Measurements from ENCODE around the gene PARP15. TPM values are rescaled to one million over a fixed set of nuclear protein-coding genes. Genes with fewer than 3 reads are reported as not detected.

PARP15 gene
- total RNA-seq, 1 experiment from 2014 or later: 0.12 TPM

GRCh38 chr3:122587572-122587971 lies 10.1 kb downstream of the PARP15 start:
- POLR2A ChIA-PET: no interaction called here
- intact Hi-C loops (cut with micrococcal nuclease): no loop called here
- RAD21 ChIA-PET (ENCODE audit: low non-redundant PET in 1 of 2, low total read pairs in 2 of 2, uncharacterized antibody in 2 of 2, unreplicated experiment in 2 of 2): no interaction called here
- no peak overlapping the region for H3K27ac ChIP-seq (ENCODE audit: low read depth, low read length)
- H3K9ac ChIP-seq (ENCODE audit: low read length): no peak overlapping the region
- TF ChIP-seq, protein P1, sequence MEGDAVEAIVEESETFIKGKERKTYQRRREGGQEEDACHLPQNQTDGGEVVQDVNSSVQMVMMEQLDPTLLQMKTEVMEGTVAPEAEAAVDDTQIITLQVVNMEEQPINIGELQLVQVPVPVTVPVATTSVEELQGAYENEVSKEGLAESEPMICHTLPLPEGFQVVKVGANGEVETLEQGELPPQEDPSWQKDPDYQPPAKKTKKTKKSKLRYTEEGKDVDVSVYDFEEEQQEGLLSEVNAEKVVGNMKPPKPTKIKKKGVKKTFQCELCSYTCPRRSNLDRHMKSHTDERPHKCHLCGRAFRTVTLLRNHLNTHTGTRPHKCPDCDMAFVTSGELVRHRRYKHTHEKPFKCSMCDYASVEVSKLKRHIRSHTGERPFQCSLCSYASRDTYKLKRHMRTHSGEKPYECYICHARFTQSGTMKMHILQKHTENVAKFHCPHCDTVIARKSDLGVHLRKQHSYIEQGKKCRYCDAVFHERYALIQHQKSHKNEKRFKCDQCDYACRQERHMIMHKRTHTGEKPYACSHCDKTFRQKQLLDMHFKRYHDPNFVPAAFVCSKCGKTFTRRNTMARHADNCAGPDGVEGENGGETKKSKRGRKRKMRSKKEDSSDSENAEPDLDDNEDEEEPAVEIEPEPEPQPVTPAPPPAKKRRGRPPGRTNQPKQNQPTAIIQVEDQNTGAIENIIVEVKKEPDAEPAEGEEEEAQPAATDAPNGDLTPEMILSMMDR (IDR thresholded peaks at IDR 0.05 in 2 of 3, conservative IDR thresholded peaks at IDR 0.05 in 1 of 3; ENCODE audit: borderline replicate concordance in 1 of 3, insufficient read depth in 1 of 3, low read depth in 2 of 3, low read length in 2 of 3): no peak
- TF ChIP-seq SP1 (IDR thresholded peaks at IDR 0.05; ENCODE audit: low read depth) (no peak), SRF (IDR thresholded peaks at IDR 0.05; ENCODE audit: low read depth) (no peak), ZBTB33 (IDR thresholded peaks at IDR 0.05; ENCODE audit: extremely low read depth, insufficient replicate concordance, low read length) (no peak), JUND (IDR thresholded peaks at IDR 0.05) (no peak), FOSL1 (IDR thresholded peaks at IDR 0.05; ENCODE audit: low read depth) (no peak)
- TF ChIP-seq, protein P2, sequence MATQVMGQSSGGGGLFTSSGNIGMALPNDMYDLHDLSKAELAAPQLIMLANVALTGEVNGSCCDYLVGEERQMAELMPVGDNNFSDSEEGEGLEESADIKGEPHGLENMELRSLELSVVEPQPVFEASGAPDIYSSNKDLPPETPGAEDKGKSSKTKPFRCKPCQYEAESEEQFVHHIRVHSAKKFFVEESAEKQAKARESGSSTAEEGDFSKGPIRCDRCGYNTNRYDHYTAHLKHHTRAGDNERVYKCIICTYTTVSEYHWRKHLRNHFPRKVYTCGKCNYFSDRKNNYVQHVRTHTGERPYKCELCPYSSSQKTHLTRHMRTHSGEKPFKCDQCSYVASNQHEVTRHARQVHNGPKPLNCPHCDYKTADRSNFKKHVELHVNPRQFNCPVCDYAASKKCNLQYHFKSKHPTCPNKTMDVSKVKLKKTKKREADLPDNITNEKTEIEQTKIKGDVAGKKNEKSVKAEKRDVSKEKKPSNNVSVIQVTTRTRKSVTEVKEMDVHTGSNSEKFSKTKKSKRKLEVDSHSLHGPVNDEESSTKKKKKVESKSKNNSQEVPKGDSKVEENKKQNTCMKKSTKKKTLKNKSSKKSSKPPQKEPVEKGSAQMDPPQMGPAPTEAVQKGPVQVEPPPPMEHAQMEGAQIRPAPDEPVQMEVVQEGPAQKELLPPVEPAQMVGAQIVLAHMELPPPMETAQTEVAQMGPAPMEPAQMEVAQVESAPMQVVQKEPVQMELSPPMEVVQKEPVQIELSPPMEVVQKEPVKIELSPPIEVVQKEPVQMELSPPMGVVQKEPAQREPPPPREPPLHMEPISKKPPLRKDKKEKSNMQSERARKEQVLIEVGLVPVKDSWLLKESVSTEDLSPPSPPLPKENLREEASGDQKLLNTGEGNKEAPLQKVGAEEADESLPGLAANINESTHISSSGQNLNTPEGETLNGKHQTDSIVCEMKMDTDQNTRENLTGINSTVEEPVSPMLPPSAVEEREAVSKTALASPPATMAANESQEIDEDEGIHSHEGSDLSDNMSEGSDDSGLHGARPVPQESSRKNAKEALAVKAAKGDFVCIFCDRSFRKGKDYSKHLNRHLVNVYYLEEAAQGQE (IDR thresholded peaks at IDR 0.05; ENCODE audit: low read depth): no peak
- H3K4me2 ChIP-seq (ENCODE audit: low read length): no peak overlapping the region
- H3K4me3 ChIP-seq (replicated peaks in 1 of 2; ENCODE audit: low read depth in 1 of 2, low read length in 2 of 2): no peak overlapping the region
- no peaks in the 10 kb centered on the region for H3K9me2 ChIP-seq (ENCODE audit: insufficient read depth)
- H3K4me1 ChIP-seq (ENCODE audit: control insufficient read depth in 1 of 2, insufficient read depth in 2 of 2, low read length in 2 of 2): peaks cover 0 to 3% of the 10 kb centered on the region in 2 experiments; a peak in 1 of 4 replicates
- BruUV-seq (replicated peaks): no TSS peak
- no peaks in the 10 kb centered on the region for H4K20me1 ChIP-seq (ENCODE audit: insufficient read depth)
- H3K36me3 ChIP-seq (ENCODE audit: control insufficient read depth in 1 of 2, insufficient read depth in 2 of 2, low read length in 2 of 2): no peaks in the 10 kb centered on the region
- CTCF ChIA-PET: no interaction called here
- ATAC-seq: no peak
- no peaks in the 10 kb centered on the region for H3K27me3 ChIP-seq (ENCODE audit: insufficient read depth, low read length)
- no peaks in the 10 kb centered on the region for H3K79me2 ChIP-seq (ENCODE audit: insufficient read depth, low read length)
- H3K9me3 ChIP-seq (ENCODE audit: control insufficient read depth in 1 of 2, insufficient read depth in 1 of 2, low read depth in 1 of 2, low read length in 2 of 2): peaks cover 3 to 5% of the 10 kb centered on the region in 2 experiments; a peak in 2 of 4 replicates
- no peak for DNase-seq (ENCODE audit: low read depth, low spot score)
- H2AFZ ChIP-seq (ENCODE audit: low read depth, low read length, poor library complexity, severe bottlenecking): no peak overlapping the region
